Measurements from ENCODE around the gene KHNYN. TPM values are rescaled to one million over a fixed set of nuclear protein-coding genes. Genes with fewer than 3 reads are reported as not detected.

Gene KHNYN
- total RNA-seq, 1 experiment from 2014 or later, result 63.0 TPM

GRCh38 chr14:24414732-24415420 is 14.9 kb upstream of the KHNYN start:
- Mint-ChIP-seq H3K27ac (ENCODE audit: low read depth, unreplicated experiment) (no peak overlapping the region), H3K27me3 (ENCODE audit: insufficient read depth, unreplicated experiment) (no peaks in the 10 kb centered on the region), H3K36me3 (ENCODE audit: insufficient read depth, unreplicated experiment) (no peaks in the 10 kb centered on the region), H3K9me3 (ENCODE audit: unreplicated experiment) (no peaks in the 10 kb centered on the region), H3K4me1 (ENCODE audit: insufficient read depth, unreplicated experiment) (peaks cover 11% of the 10 kb centered on the region), H3K4me3 (ENCODE audit: unreplicated experiment) (no peak overlapping the region)
- no TSS peak for BruUV-seq (replicated peaks)
- no peak for DNase-seq (ENCODE audit: unreplicated experiment)
- intact Hi-C loops (cut with micrococcal nuclease), result no loop called here
- no peak for TF ChIP-seq CTCF (IDR thresholded peaks at IDR 0.05; ENCODE audit: unreplicated experiment)
- ChIA-PET POLR2A (no interaction called here), CTCF (interaction anchor here (0.7 to 5.9 kb wide), 9 partner anchors 9 to 81 kb away, joined by 3 to 41 read pairs (median 4); partner anchors contain the start of gene KHNYN)

DNA sequence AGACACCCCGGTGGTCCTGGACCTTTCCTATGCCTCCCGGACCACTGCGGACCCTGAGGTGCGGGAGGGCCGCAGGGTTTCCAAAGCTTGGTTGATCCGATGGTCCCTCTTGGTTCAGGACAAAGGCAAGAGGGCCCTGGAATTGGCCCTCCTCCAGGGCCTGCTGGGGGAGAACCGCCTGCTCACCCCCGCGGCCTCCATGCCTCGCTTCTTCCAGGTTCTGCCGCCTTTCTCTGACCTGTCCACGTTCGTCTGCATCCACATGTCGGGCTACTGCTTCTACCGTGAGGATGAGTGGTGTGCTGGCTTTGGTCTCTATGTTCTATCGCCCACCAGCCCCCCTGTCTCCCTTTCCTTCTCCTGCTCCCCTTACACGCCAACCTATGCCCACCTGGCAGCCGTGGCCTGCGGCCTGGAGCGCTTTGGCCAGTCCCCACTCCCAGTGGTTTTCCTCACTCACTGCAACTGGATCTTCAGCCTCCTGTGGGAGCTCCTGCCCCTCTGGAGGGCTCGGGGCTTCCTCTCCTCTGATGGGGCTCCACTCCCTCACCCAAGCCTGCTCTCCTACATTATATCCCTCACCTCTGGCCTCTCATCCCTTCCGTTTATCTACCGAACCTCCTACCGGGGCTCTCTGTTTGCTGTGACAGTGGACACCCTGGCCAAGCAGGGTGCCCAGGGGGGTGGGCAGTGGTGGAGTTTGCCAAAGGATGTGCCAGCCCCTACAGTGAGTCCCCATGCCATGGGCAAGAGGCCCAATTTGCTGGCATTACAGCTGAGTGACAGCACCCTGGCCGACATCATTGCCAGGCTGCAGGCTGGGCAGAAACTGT is 14.1 kb upstream of the KHNYN start:
- ChIA-PET CTCF (interaction anchor here (0.7 to 5.9 kb wide), 6 partner anchors 8 to 82 kb away, joined by 3 to 41 read pairs (median 6); no protein-coding TSS in a partner anchor), POLR2A (no interaction called here)
- no TSS peak for BruUV-seq (replicated peaks)
- Mint-ChIP-seq H3K27me3 (ENCODE audit: insufficient read depth, unreplicated experiment) (no peaks in the 10 kb centered on the region), H3K27ac (ENCODE audit: low read depth, unreplicated experiment) (no peak overlapping the region), H3K9me3 (ENCODE audit: unreplicated experiment) (no peaks in the 10 kb centered on the region), H3K36me3 (ENCODE audit: insufficient read depth, unreplicated experiment) (no peaks in the 10 kb centered on the region), H3K4me1 (ENCODE audit: insufficient read depth, unreplicated experiment) (peaks cover 11% of the 10 kb centered on the region), H3K4me3 (ENCODE audit: unreplicated experiment) (no peak overlapping the region)
- no peak for TF ChIP-seq CTCF (IDR thresholded peaks at IDR 0.05; ENCODE audit: unreplicated experiment)
- intact Hi-C loops (cut with micrococcal nuclease), result no loop called here
- no peak for DNase-seq (ENCODE audit: unreplicated experiment)

DNA sequence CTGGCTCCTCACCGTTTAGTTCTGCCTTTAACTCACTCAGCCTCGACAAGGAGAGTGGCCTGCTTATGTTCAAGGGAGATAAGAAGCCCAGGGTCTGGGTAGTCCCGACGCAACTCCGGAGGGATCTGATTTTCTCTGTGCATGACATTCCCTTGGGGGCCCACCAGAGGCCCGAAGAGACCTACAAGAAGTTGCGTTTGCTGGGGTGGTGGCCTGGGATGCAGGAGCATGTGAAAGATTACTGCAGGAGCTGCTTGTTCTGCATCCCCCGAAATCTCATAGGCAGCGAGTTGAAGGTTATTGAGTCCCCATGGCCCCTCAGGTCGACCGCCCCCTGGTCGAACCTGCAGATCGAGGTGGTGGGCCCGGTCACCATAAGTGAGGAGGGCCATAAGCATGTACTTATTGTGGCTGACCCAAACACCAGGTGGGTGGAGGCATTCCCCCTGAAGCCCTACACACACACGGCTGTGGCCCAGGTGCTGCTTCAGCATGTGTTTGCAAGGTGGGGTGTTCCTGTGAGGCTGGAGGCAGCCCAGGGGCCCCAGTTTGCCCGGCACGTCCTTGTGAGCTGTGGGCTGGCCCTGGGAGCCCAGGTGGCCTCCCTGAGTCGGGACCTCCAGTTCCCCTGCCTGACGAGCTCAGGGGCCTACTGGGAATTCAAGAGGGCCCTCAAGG is 13.4 kb upstream of the KHNYN start:
- ChIA-PET CTCF (interaction anchor here (1.0 to 3.3 kb wide), 4 partner anchors 10 to 83 kb away, joined by 4 to 17 read pairs (median 6); no protein-coding TSS in a partner anchor), POLR2A (interaction anchor here (0.7 kb wide), 1 partner anchor 11 kb away, joined by 4 read pairs; no protein-coding TSS in a partner anchor)
- TF ChIP-seq CTCF (IDR thresholded peaks at IDR 0.05; ENCODE audit: unreplicated experiment), result no peak
- DNase-seq (ENCODE audit: unreplicated experiment), result no peak
- H3K4me1 Mint-ChIP-seq (ENCODE audit: insufficient read depth, unreplicated experiment), result peaks cover 11% of the 10 kb centered on the region
- no peaks in the 10 kb centered on the region for H3K36me3 Mint-ChIP-seq (ENCODE audit: insufficient read depth, unreplicated experiment)
- intact Hi-C loops (cut with micrococcal nuclease), result no loop called here
- BruUV-seq (replicated peaks), result no TSS peak
- no peak overlapping the region for H3K4me3 Mint-ChIP-seq (ENCODE audit: unreplicated experiment)
- H3K27ac Mint-ChIP-seq (ENCODE audit: low read depth, unreplicated experiment), result no peak overlapping the region
- no peaks in the 10 kb centered on the region for H3K9me3 Mint-ChIP-seq (ENCODE audit: unreplicated experiment)
- H3K27me3 Mint-ChIP-seq (ENCODE audit: insufficient read depth, unreplicated experiment), result no peaks in the 10 kb centered on the region

Data from MCF 10A (cell line).